Measurements from ENCODE around the gene SPATA21.
"Not testable (repeated sequence)": the region's sequence is repeated elsewhere in the genome, so short reads cannot be mapped to it uniquely, and the experiment has no call there.

SPATA21 gene

GRCh38 chr1:16436946-16437474 lies at the start of gene SPATA21:
Gene SPATA21 (minus strand): TSS chr1:16437424. CDS start chr1:16431371, 6,053 bp downstream.
- no peak for DNase-seq

GRCh38 chr1:16487011-16487410 lies 49.8 kb upstream of the SPATA21 start:
- not testable (repeated sequence) for DNase-seq

GRCh38 chr1:16486316-16486715 lies 49.1 kb upstream of the SPATA21 start:
- not testable (repeated sequence) for DNase-seq

- no peak for DNase-seq
These were observed 47.7 kb upstream of the SPATA21 start for GRCh38 chr1:16484931-16485330.

DNA sequence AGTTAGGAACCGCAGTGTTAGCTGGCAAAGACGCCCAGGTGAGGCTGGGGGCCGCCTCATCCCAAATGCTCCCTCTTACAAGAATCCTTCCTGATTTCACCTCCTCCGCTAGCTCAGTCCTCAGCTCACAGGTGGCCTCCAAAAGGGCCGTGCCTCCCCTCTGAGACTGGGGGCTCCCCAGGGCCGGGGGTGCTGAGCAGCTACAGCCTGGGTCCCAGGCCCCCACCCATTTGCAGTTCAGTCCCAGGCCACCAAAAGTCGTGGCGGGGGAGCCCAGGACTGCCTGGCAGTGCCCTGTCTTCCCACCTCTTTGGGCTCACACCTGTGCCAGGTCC lies 47.2 kb upstream of the SPATA21 start:
- DNase-seq = no peak

DNA sequence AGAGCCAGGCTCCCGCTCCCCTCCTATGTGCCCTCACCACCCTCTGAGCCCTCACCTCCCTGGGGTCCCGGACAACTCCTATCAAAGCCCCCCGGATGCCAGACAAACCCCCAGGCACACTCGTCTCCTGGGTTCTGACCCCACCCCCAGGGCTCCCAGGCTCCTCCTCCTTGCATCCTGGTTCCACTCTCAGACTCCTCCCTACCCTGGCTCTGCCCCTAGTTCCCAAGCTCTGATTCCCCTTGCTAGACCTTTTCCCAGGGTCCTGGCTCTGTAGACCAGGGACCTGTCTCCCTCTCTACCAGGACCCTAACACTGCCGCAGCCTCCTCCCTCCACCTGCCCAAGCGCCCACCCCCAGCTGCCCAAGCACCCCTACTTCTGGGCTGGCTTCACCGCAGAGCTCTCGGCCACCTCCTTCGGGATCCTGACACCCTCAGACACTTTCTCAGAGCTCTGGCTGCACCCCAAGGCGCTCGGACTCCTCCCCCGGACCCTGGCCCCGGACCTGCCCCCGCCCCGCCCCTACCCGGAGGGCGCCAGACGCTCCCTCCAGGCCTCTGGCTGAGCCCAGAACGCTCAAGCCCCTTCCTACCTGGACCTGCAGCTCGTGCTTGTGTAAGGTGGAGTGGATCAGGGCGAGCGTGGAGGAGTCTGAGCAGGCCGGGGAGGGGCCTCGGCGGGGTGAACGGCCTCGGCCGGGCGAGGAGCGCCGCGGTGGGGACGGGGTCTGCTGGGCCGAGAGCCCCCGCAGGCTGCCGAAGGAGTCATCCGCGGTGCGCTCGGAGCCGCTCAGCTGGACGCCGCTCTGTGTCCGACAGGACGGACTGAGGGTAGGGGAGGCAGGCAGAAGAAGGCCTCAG lies 46.6 kb upstream of the SPATA21 start:
- DNase-seq = not testable (repeated sequence)

DNA sequence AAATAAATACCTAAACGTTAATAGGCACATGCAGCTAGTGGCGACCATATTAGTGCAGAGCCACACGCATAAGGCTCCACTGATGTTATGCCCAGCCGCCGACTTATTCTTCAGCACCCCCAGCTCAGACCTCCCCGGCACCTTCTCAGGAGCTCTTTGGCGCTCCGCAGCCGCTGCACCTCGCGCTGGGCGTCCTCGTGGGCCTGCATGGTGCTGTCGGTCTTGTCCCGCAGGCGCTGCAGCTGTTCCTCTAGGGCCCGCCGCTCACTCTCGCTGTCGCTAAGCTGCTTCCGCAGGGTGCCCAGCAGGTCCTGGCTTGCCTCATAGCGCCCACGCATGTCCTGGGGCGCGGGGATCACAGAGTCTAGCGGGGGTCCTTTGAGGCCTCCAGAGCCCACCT lies 45.9 kb upstream of the SPATA21 start:
- not testable (repeated sequence) for DNase-seq

DNA sequence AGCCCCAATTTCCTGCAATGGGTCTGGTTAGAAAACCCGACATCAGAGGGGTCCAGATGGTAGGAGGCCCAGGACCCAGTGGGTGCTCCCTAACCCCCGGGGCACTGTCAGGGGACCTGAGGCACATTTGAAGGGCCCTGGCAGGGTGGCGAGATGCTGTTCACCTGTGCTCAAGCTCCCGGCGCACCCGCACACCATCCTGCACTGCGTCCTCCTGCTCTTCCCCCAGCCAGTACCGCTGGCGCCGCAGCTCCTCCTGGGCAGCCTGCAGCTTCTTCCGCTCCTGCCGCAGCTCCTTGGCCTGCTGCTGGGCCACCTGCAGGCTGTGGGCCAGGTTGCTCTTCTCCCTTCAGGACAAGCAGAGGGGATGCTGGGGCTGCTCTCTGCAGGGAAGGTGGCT lies 40.9 kb upstream of the SPATA21 start:
- no peak for DNase-seq

- DNase-seq = not testable (repeated sequence)
These were observed 38.8 kb upstream of the SPATA21 start for GRCh38 chr1:16475771-16476770.

DNA sequence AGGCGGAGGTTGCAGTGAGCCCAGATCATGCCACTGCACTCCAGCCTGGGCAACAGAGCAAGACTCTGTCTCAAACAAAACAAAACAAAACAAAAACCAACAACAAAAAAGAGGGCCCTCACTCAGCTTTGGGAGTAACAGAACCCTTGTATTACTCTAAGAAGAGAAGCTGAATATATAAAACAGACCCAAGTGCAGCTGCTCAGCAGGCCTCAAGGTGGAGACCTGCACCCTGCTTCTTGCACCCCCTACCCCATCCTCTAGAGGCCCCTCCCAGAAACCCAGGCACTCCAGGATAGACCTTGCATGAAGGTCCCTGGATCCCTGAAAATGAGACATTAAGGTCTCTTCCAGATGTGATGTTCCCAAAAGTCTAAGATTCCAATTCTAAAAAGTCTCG lies 37.7 kb upstream of the SPATA21 start:
- DNase-seq = not testable (repeated sequence)

DNA sequence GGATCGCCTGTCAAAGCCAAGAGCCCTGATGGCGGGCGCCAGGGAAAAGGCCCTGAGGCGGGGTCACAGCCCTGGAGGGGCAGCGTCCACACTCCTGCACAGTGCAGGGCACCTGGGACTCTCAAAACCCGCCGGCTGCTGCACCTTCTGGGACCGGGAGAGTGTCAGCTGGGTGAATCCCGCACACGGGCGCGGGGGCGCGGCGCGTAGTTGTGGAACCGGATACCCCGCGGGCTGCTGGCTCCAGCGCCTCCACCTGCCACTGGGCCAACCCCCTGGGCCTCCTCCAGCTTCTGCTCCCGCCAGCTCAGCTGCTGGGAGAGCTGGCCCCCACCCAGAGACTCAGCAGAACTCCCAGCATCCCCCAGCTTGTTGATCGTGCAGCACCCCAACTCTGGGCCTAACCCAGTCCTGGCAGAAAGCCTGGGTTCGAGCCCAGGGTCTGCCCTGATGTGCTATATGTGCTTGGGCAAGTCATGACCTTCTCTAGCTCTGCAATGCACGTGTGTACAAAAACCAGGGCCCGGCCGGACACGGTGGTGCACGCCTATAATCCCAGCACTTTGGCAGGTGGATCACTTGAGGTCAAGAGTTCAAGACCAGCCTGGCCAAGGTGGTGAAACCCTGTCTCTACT lies 37.1 kb upstream of the SPATA21 start:
- DNase-seq = no peak

GRCh38 chr1:16468558-16468957 lies 31.3 kb upstream of the SPATA21 start:
- DNase-seq = no peak

DNA sequence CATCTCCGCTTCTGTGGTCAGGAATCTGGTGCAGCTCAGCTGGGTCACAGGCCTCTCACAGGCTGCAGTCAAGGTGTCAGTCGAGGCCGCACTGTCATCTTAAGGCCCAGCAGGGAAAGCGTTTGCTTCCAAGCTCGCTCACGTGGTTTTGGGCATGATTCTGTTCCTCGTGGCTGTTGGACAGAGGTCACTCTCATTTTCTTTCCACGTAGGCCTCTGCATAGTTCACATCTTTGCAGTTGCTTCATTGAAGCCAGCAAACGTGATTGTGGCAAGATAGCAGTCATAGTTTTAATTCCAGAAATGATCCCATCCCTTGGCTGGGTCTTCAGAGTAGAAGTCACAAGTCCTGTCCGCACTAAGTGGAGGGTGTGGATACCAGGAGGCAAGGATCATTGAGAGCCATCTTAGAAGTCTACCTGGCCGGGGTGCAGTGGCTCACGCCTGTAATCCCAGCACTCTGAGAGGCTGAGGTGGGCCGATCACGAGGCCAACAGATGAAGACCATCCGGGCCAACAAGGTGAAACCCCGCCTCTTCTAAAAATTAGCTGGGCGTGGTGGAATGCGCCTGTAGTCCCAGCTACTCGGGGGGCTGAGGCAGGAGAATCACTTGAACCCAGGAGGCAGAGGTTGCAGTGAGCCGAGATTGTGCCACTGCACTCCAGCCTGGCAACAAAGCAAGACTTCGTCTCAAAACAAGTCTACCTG lies 27.8 kb upstream of the SPATA21 start:
- DNase-seq = no peak

DNA sequence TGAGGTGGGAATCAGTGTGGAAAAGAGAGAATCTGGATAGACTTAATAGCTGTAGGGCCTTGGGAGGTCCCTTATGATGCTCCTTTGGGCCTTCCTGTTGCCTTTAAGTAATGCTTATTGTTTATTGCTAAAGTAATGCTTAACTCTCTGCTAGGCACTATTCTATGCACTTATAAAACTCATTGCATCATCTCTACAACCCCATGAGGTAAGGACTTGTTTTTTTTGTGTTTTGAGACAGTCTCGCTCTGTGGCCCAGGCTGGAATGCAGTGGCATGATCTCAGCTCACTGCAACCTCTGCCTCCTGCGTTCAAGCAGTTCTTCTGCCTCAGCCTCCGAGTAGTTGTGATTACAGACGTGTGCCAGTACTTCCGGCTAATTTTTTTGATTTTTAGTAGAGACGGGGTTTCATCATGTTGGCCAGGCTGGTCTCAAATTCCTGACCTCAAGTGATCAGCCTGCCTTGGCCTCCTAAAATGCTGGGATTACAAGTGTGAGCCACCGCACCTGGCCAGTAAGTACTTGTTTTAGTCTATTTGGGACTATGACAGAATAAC lies 25.6 kb upstream of the SPATA21 start:
- DNase-seq = no peak

- no peak for DNase-seq
These were observed 24.5 kb upstream of the SPATA21 start for GRCh38 chr1:16461681-16462080.

- DNase-seq = no peak
These were observed 22.2 kb upstream of the SPATA21 start for GRCh38 chr1:16459352-16459925.

- DNase-seq = no peak
These were observed 21.6 kb upstream of the SPATA21 start for GRCh38 chr1:16458831-16459230.

GRCh38 chr1:16456151-16456550 lies 18.9 kb upstream of the SPATA21 start:
- DNase-seq = not testable (repeated sequence)

DNA sequence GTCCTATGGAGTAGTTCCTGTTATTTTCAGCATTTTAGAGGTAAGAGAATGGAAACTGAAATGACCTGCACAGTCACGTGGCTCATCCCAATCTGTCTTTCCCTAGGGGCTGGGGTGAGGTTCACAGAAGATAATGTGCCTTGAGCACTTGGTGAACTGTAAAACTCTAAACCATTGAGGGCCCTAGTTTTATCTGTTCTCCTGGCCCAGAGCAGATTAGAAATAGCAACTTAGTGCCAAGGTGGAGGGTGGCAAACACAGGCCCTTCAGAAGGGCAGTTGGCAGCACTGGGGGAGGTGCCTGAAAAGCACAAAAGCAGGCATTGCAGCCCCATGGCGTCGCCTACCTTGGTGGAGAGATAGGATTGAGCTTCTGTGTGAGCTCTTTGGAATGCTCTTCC lies 17.7 kb upstream of the SPATA21 start:
- DNase-seq = not testable (repeated sequence)

- DNase-seq = no peak
These were observed 14.8 kb upstream of the SPATA21 start for GRCh38 chr1:16451841-16452528.
